Motor neuron (in vitro differentiated cells): ENCODE data around the gene FAM174C. TPM values are rescaled to one million over a fixed set of nuclear protein-coding genes. Genes with fewer than 3 reads are reported as not detected.

Source experiments
- ATAC-seq, 8 experiments: fragments of 200-7000 bp; cut with Tn5 transposase; replicated peaks in 6 of 8; 2 replicates each; pipeline ENCODE4 v1.8.0; 2021; ENCODE audit warnings: mild to moderate bottlenecking in 8 of 8, moderate library complexity in 8 of 8
- H3K27ac ChIP-seq, 2 donors: fragments of 250-450 bp; sonication (Bioruptor Pico); 2 replicates each; pipeline ENCODE4 v1.9.0; 2021; ENCODE audit warnings: antibody characterized with exemption in 2 of 2, mild to moderate bottlenecking in 2 of 2, moderate library complexity in 1 of 2
- H3K4me1 ChIP-seq, 2 donors: fragments of 250-450 bp; sonication (Bioruptor Pico); replicated peaks in 1 of 2; 2 replicates each; pipeline ENCODE4 v1.6.1; 2021; ENCODE audit warnings: antibody characterized with exemption in 2 of 2, mild to moderate bottlenecking in 2 of 2, moderate library complexity in 1 of 2
- H3K4me3 ChIP-seq, 5 donors: fragments of 250-450 bp; sonication (Bioruptor Pico); 2 replicates each; pipeline ENCODE4 v1.9.0; 2021; ENCODE audit warnings: antibody characterized with exemption in 5 of 5, mild to moderate bottlenecking in 5 of 5, moderate library complexity in 4 of 5
- whole genome bisulfite sequencing, 10 experiments: fragments of 450-650 bp; shearing (Covaris generic); methylation state at CpG; one replicate each; pipeline ENCODE4 v1.0.0; 2022; 5-methylcytosine and 5-hydroxymethylcytosine counted together
- in situ Hi-C, 9 experiments: fragments of 400-800 bp; cut with MboI; loops; one replicate each; pipeline ENCODE4 v1.15.0; 2021; ENCODE audit warnings: low sequenced_read_pairs in 9 of 9, low pct_unique_long_range_greater_than_20kb in 2 of 9; ENCODE audit not compliant: unreplicated experiment in 9 of 9
- total RNA-seq, 8 experiments: library from RNA; unstranded; fragments of 300-600 nt; gene quantifications; 2 replicates each; pipeline versions ENCODE4 v1.2.3 to v1.2.4, GENCODE V29; 2022

Gene FAM174C
- 10 to 100 TPM; 14.2 to 88.9 (median 25.3) TPM for total RNA-seq

- peak; percentile 78 to 84 (median 80) for ATAC-seq
- H3K4me3 ChIP-seq, result peak within 1 kb of the TSS; percentile 78 to 100 (median 97)
- in situ Hi-C loops, result no loop called here
- 0% methylated on average over 4 to 11 of the region's 98 CpGs; no CpG with 5 or more reads in 8 of the 10 experiments for WGBS, 10 experiments
- H3K27ac ChIP-seq, result peak within 1 kb of the TSS; percentile 100
- peaks cover 26 to 28% of the 10 kb centered on the region in 2 donors for H3K4me1 ChIP-seq
Measured at GRCh38 chr19:1275260-1275975, at the start of gene FAM174C. FAM174C (plus strand) TSS chr19:1275530; CDS start chr19:1275550, 20 bp downstream.

- in situ Hi-C loops, result no loop called here
- peaks cover 11 to 17% of the 10 kb centered on the region in 2 donors for H3K4me1 ChIP-seq
- no peak overlapping the region for H3K4me3 ChIP-seq
- WGBS, 10 experiments, result 100% methylated on average over 2 of the region's 11 CpGs; no CpG with 5 or more reads in 9 of the 10 experiments
- no peak for ATAC-seq
- peak overlapping the region in 1 of 2 donors; percentile 47 for H3K27ac ChIP-seq
Measured at GRCh38 chr19:1226227-1226518, 49.2 kb upstream of the FAM174C start.

GRCh38 chr19:1226522-1227303 is 48.6 kb upstream of the FAM174C start:
- in situ Hi-C loops, result no loop called here

GRCh38 chr19:1227304-1228054 is 47.9 kb upstream of the FAM174C start:
- Histone ChIP-seq H3K27ac (no peak overlapping the region), H3K4me1 (peaks cover 10 to 23% of the 10 kb centered on the region in 2 donors), H3K4me3 (no peak overlapping the region)
- in situ Hi-C loops, result no loop called here
- peak in 4 of 8 experiments; percentile 3 to 85 (median 68) for ATAC-seq
- 0 to 100% (median 80%) methylated on average over 1 to 7 of the region's 56 CpGs; no CpG with 5 or more reads in 5 of the 10 experiments for WGBS, 10 experiments

More at GRCh38 chr19:1226522-1227303, 48.6 kb upstream of the FAM174C start:
- peaks cover 10 to 17% of the 10 kb centered on the region in 2 donors for H3K4me1 ChIP-seq
- H3K27ac ChIP-seq, result no peak overlapping the region
- no peak for ATAC-seq
- 100% methylated on average over 2 of the region's 50 CpGs; no CpG with 5 or more reads in 9 of the 10 experiments for WGBS, 10 experiments
- no peak overlapping the region for H3K4me3 ChIP-seq

GRCh38 chr19:1228161-1228957 is 47.0 kb upstream of the FAM174C start:
- H3K4me1 ChIP-seq, result peaks cover 9 to 24% of the 10 kb centered on the region in 2 donors
- in situ Hi-C loops, result no loop called here
- no peak overlapping the region for H3K4me3 ChIP-seq
- WGBS, 10 experiments, result 93 to 98% (median 96%) methylated on average over 8 to 14 of the region's 100 CpGs; no CpG with 5 or more reads in 7 of the 10 experiments
- no peak for ATAC-seq
- H3K27ac ChIP-seq, result no peak overlapping the region

- H3K27ac ChIP-seq, result no peak overlapping the region
- H3K4me1 ChIP-seq, result peaks cover 9 to 24% of the 10 kb centered on the region in 2 donors
- in situ Hi-C loops, result no loop called here
- H3K4me3 ChIP-seq, result no peak overlapping the region
- ATAC-seq, result no peak
- WGBS, 10 experiments, result 96 to 100% (median 100%) methylated on average over 3 to 7 of the region's 158 CpGs; no CpG with 5 or more reads in 7 of the 10 experiments
Measured at GRCh38 chr19:1229056-1229923, 46.0 kb upstream of the FAM174C start.

- H3K4me3 ChIP-seq, result no peak overlapping the region
- peaks cover 9 to 25% of the 10 kb centered on the region in 2 donors for H3K4me1 ChIP-seq
- WGBS, 10 experiments, result 100% methylated on average over 2 of the region's 61 CpGs; no CpG with 5 or more reads in 9 of the 10 experiments
- ATAC-seq, result peak in 3 of 8 experiments; percentile 4 to 6 (median 6)
- in situ Hi-C loops, result no loop called here
- peak overlapping the region in 1 of 2 donors; percentile 61 for H3K27ac ChIP-seq
Measured at GRCh38 chr19:1229924-1230782, 45.2 kb upstream of the FAM174C start.

GRCh38 chr19:1230783-1231489 is 44.4 kb upstream of the FAM174C start:
- Histone ChIP-seq H3K4me1 (peaks cover 12 to 33% of the 10 kb centered on the region in 2 donors), H3K4me3 (no peak overlapping the region), H3K27ac (peak overlapping the region in 1 of 2 donors; percentile 61)
- ATAC-seq, result peak in 6 of 8 experiments; percentile 4 to 71 (median 52)
- 100% methylated on average over 1 of the region's 38 CpGs; no CpG with 5 or more reads in 9 of the 10 experiments for WGBS, 10 experiments
- in situ Hi-C loops, result no loop called here

- Histone ChIP-seq H3K27ac (peak overlapping the region in 1 of 2 donors; percentile 1), H3K4me1 (peaks cover 17 to 36% of the 10 kb centered on the region in 2 donors), H3K4me3 (no peak overlapping the region)
- WGBS, 10 experiments, result 80 to 100% methylated on average over 2 of the region's 15 CpGs; no CpG with 5 or more reads in 8 of the 10 experiments
- in situ Hi-C loops, result no loop called here
- peak in 5 of 8 experiments; percentile 1 to 5 (median 3) for ATAC-seq
Measured at GRCh38 chr19:1231729-1232637, 43.3 kb upstream of the FAM174C start.
